NB4 (cell line): ENCODE measurements around the gene LRIT2.

Experiments used
- DNase-seq: peaks from one replicate; pipeline ENCODE4 v3.0.0; 2010; ENCODE audit warnings: low read depth
- H3K4me3 ChIP-seq: one replicate; pipeline ENCODE4 v1.5.1; 2011; ENCODE audit warnings: mild to moderate bottlenecking, low read depth, low read length, moderate library complexity
- CTCF ChIP-seq: IDR thresholded peaks from one replicate; pipeline ENCODE4 v1.5.1; 2012; ENCODE audit warnings: low read depth, low read length
- MYC ChIP-seq: IDR thresholded peaks from 2 replicates; pipeline ENCODE4 v1.6.1; 2011; ENCODE audit warnings: low read depth, low read length
- POLR2A ChIP-seq: IDR thresholded peaks from 2 replicates; pipeline ENCODE4 v1.6.1; 2011; ENCODE audit warnings: mild to moderate bottlenecking; ENCODE audit not compliant: insufficient read length; ENCODE audit errors: extremely low read depth
- TF ChIP-seq, protein P1 (sequence below): IDR thresholded peaks from 2 replicates; pipeline ENCODE4 v1.6.1; 2011; ENCODE audit warnings: low read depth, low read length

LRIT2 gene

GRCh38 chr10:84258034-84258695, 32.8 kb upstream of the LRIT2 start:
- no peak for TF ChIP-seq CTCF
- TF ChIP-seq, protein P1, sequence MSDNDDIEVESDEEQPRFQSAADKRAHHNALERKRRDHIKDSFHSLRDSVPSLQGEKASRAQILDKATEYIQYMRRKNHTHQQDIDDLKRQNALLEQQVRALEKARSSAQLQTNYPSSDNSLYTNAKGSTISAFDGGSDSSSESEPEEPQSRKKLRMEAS, result no peak
- no peak for TF ChIP-seq MYC
- TF ChIP-seq POLR2A, result no peak
- H3K4me3 ChIP-seq, result no peak overlapping the region
- no peak for DNase-seq

GRCh38 chr10:84257343-84258020, 32.1 kb upstream of the LRIT2 start:
- no peak for TF ChIP-seq POLR2A
- TF ChIP-seq CTCF, result no peak
- TF ChIP-seq, protein P1, result no peak
- no peak for TF ChIP-seq MYC
- no peak for DNase-seq
- no peak overlapping the region for H3K4me3 ChIP-seq

DNA sequence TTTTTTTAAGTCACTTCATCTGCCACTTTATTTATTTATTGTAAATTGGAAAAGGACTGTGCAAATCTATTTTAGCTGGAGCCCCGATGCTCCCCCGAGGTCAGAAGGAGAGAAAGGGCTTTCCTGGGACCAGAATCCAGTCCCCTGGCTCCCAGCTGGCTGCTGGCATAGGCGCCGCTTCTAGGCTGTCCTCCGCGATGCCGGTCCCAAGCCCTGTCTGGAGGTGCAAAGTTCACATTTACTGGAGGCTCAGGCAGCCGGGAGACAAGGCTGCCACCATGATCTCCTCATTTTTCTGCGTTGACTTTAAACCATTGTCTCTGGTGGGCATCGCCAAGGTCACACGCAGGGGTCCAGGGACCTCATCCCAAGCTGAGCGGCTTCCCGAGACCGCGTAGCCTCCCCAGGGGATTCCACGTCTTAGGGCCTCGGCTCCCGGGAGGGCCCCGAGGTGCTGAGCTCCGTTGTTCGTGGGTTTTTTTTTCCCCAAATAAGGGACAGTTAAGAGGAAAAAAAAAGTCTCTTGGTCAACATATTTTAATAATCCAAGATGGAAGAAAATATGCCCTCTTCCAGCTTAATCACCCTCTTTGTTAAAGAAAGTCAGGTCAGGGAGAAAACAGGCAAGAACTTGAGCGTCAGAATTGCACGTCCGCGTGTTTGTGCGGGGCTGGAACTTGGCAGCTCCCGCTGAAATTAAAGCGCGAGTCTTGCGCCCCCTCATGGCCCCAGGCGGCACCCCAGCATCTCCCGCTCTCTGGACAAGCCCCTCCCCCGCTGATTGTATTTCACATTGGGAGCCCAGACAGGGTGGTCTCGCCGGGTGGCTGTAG, 31.4 kb upstream of the LRIT2 start:
- TF ChIP-seq POLR2A (no peak), MYC (no peak), CTCF (peak; percentile 30)
- TF ChIP-seq, protein P1, result no peak
- peak; percentile 49 for DNase-seq
- H3K4me3 ChIP-seq, result no peak overlapping the region

GRCh38 chr10:84254552-84255478, 29.5 kb upstream of the LRIT2 start:
- no peak for DNase-seq
- TF ChIP-seq POLR2A (no peak), CTCF (no peak), MYC (no peak)
- TF ChIP-seq, protein P1, result no peak
- no peak overlapping the region for H3K4me3 ChIP-seq

DNA sequence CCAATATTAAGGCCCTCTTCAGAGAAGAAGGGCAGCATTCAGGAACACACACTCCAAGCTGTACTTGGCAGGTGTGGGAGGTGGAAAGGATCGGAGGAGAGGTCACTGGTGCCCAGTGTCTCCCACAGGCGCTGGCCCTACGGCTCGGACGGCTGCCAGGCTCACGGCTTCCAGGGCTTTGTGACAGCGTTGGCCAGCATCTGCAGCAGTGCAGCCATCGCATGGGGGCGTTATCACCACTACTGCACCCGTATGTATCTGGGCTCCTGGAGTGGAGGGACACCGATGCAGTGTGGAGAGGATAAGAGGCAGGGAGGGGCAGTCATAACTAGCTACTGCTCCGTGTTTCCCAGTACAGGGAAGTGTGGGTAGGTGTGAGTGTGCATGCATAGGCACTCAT, 23.4 kb upstream of the LRIT2 start:
- no peak for TF ChIP-seq CTCF
- TF ChIP-seq MYC, result no peak
- no peak for TF ChIP-seq POLR2A
- TF ChIP-seq, protein P1, result no peak
- no peak overlapping the region for H3K4me3 ChIP-seq
- DNase-seq, result no peak
